Sigmoid colon (tissue), 4 donors: ENCODE data around the gene ZBTB7B.

Experiments used
- POLR2A ChIP-seq, 2 donors: fragments of 450-650 bp; IDR thresholded peaks; one replicate each; pipeline ENCODE4 v1.6.1; 2016; ENCODE audit warnings: antibody characterized with exemption in 2 of 2, mild to moderate bottlenecking in 2 of 2, moderate library complexity in 2 of 2
- POLR2AphosphoS5 ChIP-seq, 4 donors: sonication (generic); formaldehyde crosslinking; IDR thresholded peaks; one replicate each; pipeline ENCODE4 v1.6.1; 2017; ENCODE audit warnings: antibody characterized with exemption in 4 of 4
- TF ChIP-seq, protein P1 (sequence below), 4 experiments: fragments of 450-650 bp in 3 of 4; fragments of 200-600 bp in 1 of 4; IDR thresholded peaks; one replicate each; pipeline ENCODE4 v1.5.1; 2016 to 2019; ENCODE audit warnings: antibody characterized with exemption in 4 of 4, mild to moderate bottlenecking in 3 of 4, moderate library complexity in 2 of 4

DNA sequence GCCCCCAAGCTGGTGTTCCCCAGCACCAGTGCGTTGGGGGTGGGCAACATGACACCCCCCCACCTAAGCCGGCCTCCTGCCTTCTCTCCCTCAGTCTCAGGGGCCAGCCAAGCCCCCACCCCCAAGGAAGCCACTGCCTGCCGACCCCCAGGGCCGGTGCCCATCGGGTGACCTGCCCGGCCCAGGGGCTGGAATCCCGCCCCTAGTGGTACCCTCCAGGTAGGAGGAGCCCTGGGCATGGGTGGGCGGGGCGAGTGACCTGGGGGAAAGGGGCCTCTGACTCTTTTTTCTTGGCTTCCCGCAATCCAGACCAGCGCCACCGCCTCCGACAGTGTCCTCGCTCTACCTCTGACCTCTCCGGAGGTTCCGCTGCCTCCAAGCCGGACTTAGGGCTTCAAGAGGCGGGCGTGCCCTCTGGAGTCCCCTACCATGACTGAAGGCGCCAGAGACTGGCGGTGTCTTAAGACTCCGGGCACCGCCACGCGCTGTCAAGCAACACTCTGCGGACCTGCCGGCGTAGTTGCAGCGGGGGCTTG, 59.6 kb downstream of the ZBTB7B start:
- TF ChIP-seq, protein P1, sequence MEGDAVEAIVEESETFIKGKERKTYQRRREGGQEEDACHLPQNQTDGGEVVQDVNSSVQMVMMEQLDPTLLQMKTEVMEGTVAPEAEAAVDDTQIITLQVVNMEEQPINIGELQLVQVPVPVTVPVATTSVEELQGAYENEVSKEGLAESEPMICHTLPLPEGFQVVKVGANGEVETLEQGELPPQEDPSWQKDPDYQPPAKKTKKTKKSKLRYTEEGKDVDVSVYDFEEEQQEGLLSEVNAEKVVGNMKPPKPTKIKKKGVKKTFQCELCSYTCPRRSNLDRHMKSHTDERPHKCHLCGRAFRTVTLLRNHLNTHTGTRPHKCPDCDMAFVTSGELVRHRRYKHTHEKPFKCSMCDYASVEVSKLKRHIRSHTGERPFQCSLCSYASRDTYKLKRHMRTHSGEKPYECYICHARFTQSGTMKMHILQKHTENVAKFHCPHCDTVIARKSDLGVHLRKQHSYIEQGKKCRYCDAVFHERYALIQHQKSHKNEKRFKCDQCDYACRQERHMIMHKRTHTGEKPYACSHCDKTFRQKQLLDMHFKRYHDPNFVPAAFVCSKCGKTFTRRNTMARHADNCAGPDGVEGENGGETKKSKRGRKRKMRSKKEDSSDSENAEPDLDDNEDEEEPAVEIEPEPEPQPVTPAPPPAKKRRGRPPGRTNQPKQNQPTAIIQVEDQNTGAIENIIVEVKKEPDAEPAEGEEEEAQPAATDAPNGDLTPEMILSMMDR (IDR thresholded peaks at IDR 0.05) = no peak
- TF ChIP-seq POLR2A (IDR thresholded peaks at IDR 0.05) (no peak), POLR2AphosphoS5 (IDR thresholded peaks at IDR 0.05) (no peak)
